RWPE2 (cell line): ENCODE data around the gene CD164L2.

Experiments
- ATAC-seq: fragments of 200-7000 bp; cut with Tn5 transposase; 3 replicates; pipeline ENCODE4 v1.9.1; 2021; ENCODE audit warnings: low read depth
- DNase-seq: peaks from one replicate; pipeline ENCODE4 v3.0.0-alpha.2; 2020; ENCODE audit warnings: low spot score
- H3K27ac ChIP-seq: fragments of 450-650 bp; 2 replicates; pipeline ENCODE4 v1.5.1; 2017; ENCODE audit warnings: mild to moderate bottlenecking; ENCODE audit not compliant: poor library complexity, severe bottlenecking
- H3K27me3 ChIP-seq: fragments of 250-450 bp; sonication (Bioruptor Pico); 2 replicates; pipeline ENCODE4 v1.5.1; 2021; ENCODE audit warnings: mild to moderate bottlenecking, moderate library complexity; ENCODE audit not compliant: insufficient read depth, poor library complexity, severe bottlenecking
- H3K36me3 ChIP-seq: fragments of 250-450 bp; sonication (Bioruptor Pico); 2 replicates; pipeline ENCODE4 v1.5.1; 2020; ENCODE audit warnings: low read depth, mild to moderate bottlenecking, moderate library complexity
- H3K4me1 ChIP-seq: fragments of 250-450 bp; sonication (Bioruptor Pico); 2 replicates; pipeline ENCODE4 v1.5.1; 2021; ENCODE audit warnings: mild to moderate bottlenecking, moderate library complexity; ENCODE audit not compliant: insufficient read depth, poor library complexity, severe bottlenecking
- H3K4me3 ChIP-seq: fragments of 250-450 bp; sonication (Bioruptor Pico); 2 replicates; pipeline ENCODE4 v1.5.1; 2021; ENCODE audit warnings: mild to moderate bottlenecking, moderate library complexity; ENCODE audit not compliant: severe bottlenecking
- H3K9me3 ChIP-seq: fragments of 250-450 bp; sonication (Bioruptor Pico); 2 replicates; pipeline ENCODE4 v1.5.1; 2021; ENCODE audit warnings: mild to moderate bottlenecking, moderate library complexity; ENCODE audit not compliant: severe bottlenecking
- CTCF ChIP-seq: fragments of 450-650 bp; IDR thresholded peaks from one replicate; pipeline ENCODE4 v1.5.1; 2017; ENCODE audit warnings: mild to moderate bottlenecking, moderate library complexity; ENCODE audit not compliant: poor library complexity, severe bottlenecking

The CD164L2 gene

GRCh38 chr1:27428316-27429028 lies 45.3 kb upstream of the CD164L2 start:
- Histone ChIP-seq H3K4me1 (peaks cover 4% of the 10 kb centered on the region), H3K36me3 (peaks cover 32% of the 10 kb centered on the region), H3K9me3 (no peaks in the 10 kb centered on the region), H3K27ac (no peak overlapping the region), H3K27me3 (no peaks in the 10 kb centered on the region), H3K4me3 (no peak overlapping the region)
- DNase-seq (no peak), ATAC-seq (no peak)
- TF ChIP-seq CTCF = no peak

GRCh38 chr1:27427816-27428315 lies 44.7 kb upstream of the CD164L2 start:
- ATAC-seq (no peak), DNase-seq (no peak)
- H3K4me1 ChIP-seq = peaks cover 4% of the 10 kb centered on the region
- peaks cover 32% of the 10 kb centered on the region for H3K36me3 ChIP-seq
- H3K27ac ChIP-seq = no peak overlapping the region
- no peaks in the 10 kb centered on the region for H3K9me3 ChIP-seq
- no peaks in the 10 kb centered on the region for H3K27me3 ChIP-seq
- TF ChIP-seq CTCF = no peak
- no peak overlapping the region for H3K4me3 ChIP-seq

DNA sequence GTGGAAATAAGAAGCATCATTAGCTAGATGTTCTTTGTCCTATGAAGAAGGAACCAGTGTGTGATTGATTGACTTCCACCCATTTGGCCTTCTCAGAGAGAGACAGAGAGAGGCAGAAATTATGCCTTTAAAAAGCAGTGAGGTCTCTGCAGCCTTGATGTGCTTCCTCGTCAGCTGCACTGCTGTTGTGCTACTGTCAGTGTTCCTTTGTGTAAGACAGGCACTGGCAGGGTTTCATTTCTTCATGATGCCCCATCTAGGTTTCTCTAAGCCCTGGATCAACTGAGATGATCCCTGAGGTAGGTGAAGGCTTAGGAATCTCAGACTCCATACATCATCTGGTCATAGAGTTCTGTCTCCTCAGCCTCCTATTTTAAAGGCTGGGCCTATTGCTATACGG lies 44.2 kb upstream of the CD164L2 start:
- ATAC-seq = no peak
- no peak for DNase-seq
- no peak for TF ChIP-seq CTCF
- Histone ChIP-seq H3K4me1 (peaks cover 4% of the 10 kb centered on the region), H3K9me3 (no peaks in the 10 kb centered on the region), H3K27ac (no peak overlapping the region), H3K27me3 (no peaks in the 10 kb centered on the region), H3K36me3 (peaks cover 32% of the 10 kb centered on the region), H3K4me3 (no peak overlapping the region)

GRCh38 chr1:27423709-27424108 lies 40.6 kb upstream of the CD164L2 start:
- no peak overlapping the region for H3K27ac ChIP-seq
- H3K9me3 ChIP-seq = no peaks in the 10 kb centered on the region
- no peak for TF ChIP-seq CTCF
- H3K36me3 ChIP-seq = peaks cover 37% of the 10 kb centered on the region
- ATAC-seq (no peak), DNase-seq (no peak)
- H3K4me1 ChIP-seq = no peaks in the 10 kb centered on the region
- no peaks in the 10 kb centered on the region for H3K27me3 ChIP-seq
- H3K4me3 ChIP-seq = no peak overlapping the region

- no peak overlapping the region for H3K4me3 ChIP-seq
- peak overlapping the region; percentile 39 for H3K27ac ChIP-seq
- DNase-seq (no peak), ATAC-seq (peak; percentile 92)
- TF ChIP-seq CTCF = no peak
- no peaks in the 10 kb centered on the region for H3K27me3 ChIP-seq
- no peaks in the 10 kb centered on the region for H3K4me1 ChIP-seq
- H3K36me3 ChIP-seq = peaks cover 62% of the 10 kb centered on the region
- H3K9me3 ChIP-seq = no peaks in the 10 kb centered on the region
Measured at GRCh38 chr1:27418326-27419185, 35.4 kb upstream of the CD164L2 start.
